ENCODE data around the gene COL9A3. TPM values are rescaled to one million over a fixed set of nuclear protein-coding genes. Genes with fewer than 3 reads are reported as not detected.

The COL9A3 gene
- total and polyA plus RNA-seq, 2 of the 8 experiments (the other 6 are each of a cell fraction or from before 2014, with no cell fraction given): 21.7 to 80.1 TPM

DNA sequence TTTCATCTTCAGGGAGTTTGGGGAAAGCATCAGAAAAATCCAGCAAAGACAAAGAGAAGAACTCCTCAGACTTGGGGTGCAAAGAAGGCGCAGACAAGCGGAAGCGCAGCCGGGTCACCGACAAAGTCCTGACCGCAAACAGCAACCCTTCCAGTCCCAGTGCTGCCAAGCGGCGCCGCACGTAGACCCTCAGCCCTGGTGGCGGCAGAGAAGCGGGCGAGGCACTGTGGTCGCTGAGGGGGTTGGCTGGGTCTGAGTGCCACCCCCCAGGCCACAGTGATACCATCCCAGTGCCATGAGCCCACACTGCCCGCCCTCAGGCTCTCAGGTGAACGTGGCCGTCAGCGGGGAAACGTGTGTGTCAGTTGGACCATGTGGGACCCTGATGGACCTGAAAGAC, 17.4 kb upstream of the COL9A3 start:
- Histone ChIP-seq H2BK12ac (ENCODE audit: low read depth, low read length) (no peak overlapping the region), H3K27me3 (replicated peaks in 1 of 4; ENCODE audit: control insufficient read depth in 3 of 4, extremely low read depth in 1 of 4, insufficient read depth in 3 of 4, low read length in 3 of 4) (peaks cover 0 to 22% (median 14%) of the 10 kb centered on the region in 4 experiments; a peak in 5 of 7 replicates), H3K56ac (replicated peaks; ENCODE audit: insufficient read length, low read depth, low read length) (no peak overlapping the region), H3K36me3 (ENCODE audit: control insufficient read depth in 2 of 4, insufficient read depth in 4 of 4, low read length in 3 of 4) (peaks cover 2 to 26% (median 9%) of the 10 kb centered on the region in 4 experiments; a peak in 4 of 8 replicates), H4K5ac (ENCODE audit: insufficient read length, low read depth, low read length) (no peak overlapping the region), H3K14ac (ENCODE audit: insufficient read length) (no peak overlapping the region), H3K79me2 (ENCODE audit: control insufficient read depth in 1 of 2, insufficient read depth in 2 of 2, low read length in 2 of 2) (no peaks in the 10 kb centered on the region), H3K79me1 (ENCODE audit: low read depth, low read length) (no peaks in the 10 kb centered on the region), H4K20me1 (replicated peaks in 1 of 2; ENCODE audit: control insufficient read depth in 1 of 2, insufficient read depth in 2 of 2, low read length in 2 of 2) (peaks cover 0 to 15% of the 10 kb centered on the region in 2 experiments), H3K4me1 (replicated peaks in 1 of 4; ENCODE audit: control insufficient read depth in 3 of 4, insufficient read depth in 4 of 4, low read length in 3 of 4) (peaks cover 0 to 8% (median 1%) of the 10 kb centered on the region in 4 experiments; a peak in 2 of 7 replicates), H4K8ac (ENCODE audit: extremely low read depth, insufficient read depth, low read length) (no peak overlapping the region), H3K4me3 (ENCODE audit: extremely low read depth in 1 of 4, insufficient read depth in 2 of 4, low read depth in 3 of 4, low read length in 4 of 4) (no peak overlapping the region), H2AFZ (ENCODE audit: low read length) (no peak overlapping the region), H3K4ac (replicated peaks; ENCODE audit: insufficient read length, low read depth, low read length) (no peak overlapping the region), H3K4me2 (ENCODE audit: insufficient read depth in 1 of 2, low read depth in 2 of 2, low read length in 2 of 2) (no peak overlapping the region), H3K18ac (ENCODE audit: extremely low read depth, low read length) (no peak overlapping the region), H2AK5ac (ENCODE audit: low read depth, low read length) (no peak overlapping the region), H2BK5ac (ENCODE audit: low read depth, low read length) (no peak overlapping the region; the same call in 1 of the 2 replicates), H2BK15ac (ENCODE audit: low read length) (no peak overlapping the region), H2BK20ac (ENCODE audit: low read length) (no peak overlapping the region), H3K9ac (replicated peaks in 1 of 4; ENCODE audit: extremely low read depth in 1 of 4, low read depth in 3 of 4, low read length in 3 of 4) (no peak overlapping the region), H3K23me2 (ENCODE audit: low read depth, low read length) (peaks cover 7% of the 10 kb centered on the region; the same call in 1 of the 2 replicates), H3K27ac (ENCODE audit: low read depth, low read length) (no peak overlapping the region), H3K9me3 (ENCODE audit: insufficient read depth in 2 of 2, low read depth in 1 of 2, low read length in 1 of 2) (no peaks in the 10 kb centered on the region), H3K23ac (ENCODE audit: insufficient read length) (no peak overlapping the region), H2BK120ac (replicated peaks; ENCODE audit: low read depth, low read length) (no peak overlapping the region), H4K91ac (replicated peaks; ENCODE audit: insufficient read length, low read length) (no peak overlapping the region)
- ChIA-PET POLR2A (ENCODE audit: partially characterized antibody) (interaction anchor here (1.3 kb wide), 1 partner anchor 16 kb away, joined by 4 read pairs; no protein-coding TSS in a partner anchor), CTCF (ENCODE audit: partially characterized antibody) (interaction anchor here (0.6 to 6.2 kb wide), 3 partner anchors 7 to 16 kb away, joined by 3 to 37 read pairs (median 3); no protein-coding TSS in a partner anchor)
- WGBS, 2 experiments (ENCODE audit: extremely low coverage in 1 of 2, insufficient coverage in 1 of 2, insufficient read length in 1 of 2, insufficient replicate concordance in 2 of 2, low coverage in 1 of 2, low lambda C conversion rate in 2 of 2, missing lambda C conversion rate in 1 of 2): 97% methylated on average over 19 of the region's 19 CpGs; no CpG with 5 or more reads in 1 of the 2 experiments
- TF ChIP-seq, protein P1, sequence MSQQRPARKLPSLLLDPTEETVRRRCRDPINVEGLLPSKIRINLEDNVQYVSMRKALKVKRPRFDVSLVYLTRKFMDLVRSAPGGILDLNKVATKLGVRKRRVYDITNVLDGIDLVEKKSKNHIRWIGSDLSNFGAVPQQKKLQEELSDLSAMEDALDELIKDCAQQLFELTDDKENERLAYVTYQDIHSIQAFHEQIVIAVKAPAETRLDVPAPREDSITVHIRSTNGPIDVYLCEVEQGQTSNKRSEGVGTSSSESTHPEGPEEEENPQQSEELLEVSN (IDR thresholded peaks at IDR 0.05): no peak
- TF ChIP-seq TBP (IDR thresholded peaks at IDR 0.05; ENCODE audit: low read depth, low read length) (no peak), BRCA1 (IDR thresholded peaks at IDR 0.05; ENCODE audit: low read depth, low read length) (no peak), TAF1 (IDR thresholded peaks at IDR 0.05; ENCODE audit: low read depth, low read length) (no peak), MAFK (IDR thresholded peaks at IDR 0.05; ENCODE audit: low read depth, low read length) (no peak)
- FAIRE-seq (no peak), DNase-seq (ENCODE audit: low read depth in 1 of 2, low spot score in 2 of 2) (no peak)

Data from H1 (cell line).